C4-2B (cell line): ENCODE measurements around the gene CCDC175.

Source experiments
- H3K27ac ChIP-seq: fragments of 450-650 bp; 2 replicates; pipeline ENCODE4 v1.5.1; 2017
- ZFX ChIP-seq: fragments of 450-650 bp; IDR thresholded peaks from 2 replicates; pipeline ENCODE4 v1.6.1; 2017
- TF ChIP-seq, protein P1 (sequence below): fragments of 450-650 bp; conservative IDR thresholded peaks from 2 replicates; pipeline ENCODE4 v1.5.1; 2017; ENCODE audit warnings: mild to moderate bottlenecking

CCDC175 gene

DNA sequence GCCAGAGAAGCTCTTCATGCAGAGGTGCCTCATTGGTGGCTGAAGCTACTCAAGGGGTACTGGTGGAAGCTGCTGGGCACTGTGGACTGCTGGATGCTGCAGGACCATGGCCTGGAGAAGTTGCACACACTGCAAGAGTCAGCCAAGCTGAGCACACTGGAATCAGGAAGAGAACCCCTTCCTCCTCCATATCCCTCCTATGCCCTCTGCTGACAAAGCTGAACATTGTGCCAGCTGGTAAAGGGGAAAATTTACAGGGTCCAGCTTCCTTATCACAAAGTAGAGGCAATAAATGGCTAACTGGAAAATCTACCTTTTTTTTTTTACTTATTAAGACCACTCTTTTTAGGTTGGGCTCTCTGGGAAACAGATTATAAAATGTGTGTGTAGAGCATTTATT, 6.5 kb downstream of the CCDC175 start:
- H3K27ac ChIP-seq: no peak overlapping the region
- no peak for TF ChIP-seq ZFX
- TF ChIP-seq, protein P1, sequence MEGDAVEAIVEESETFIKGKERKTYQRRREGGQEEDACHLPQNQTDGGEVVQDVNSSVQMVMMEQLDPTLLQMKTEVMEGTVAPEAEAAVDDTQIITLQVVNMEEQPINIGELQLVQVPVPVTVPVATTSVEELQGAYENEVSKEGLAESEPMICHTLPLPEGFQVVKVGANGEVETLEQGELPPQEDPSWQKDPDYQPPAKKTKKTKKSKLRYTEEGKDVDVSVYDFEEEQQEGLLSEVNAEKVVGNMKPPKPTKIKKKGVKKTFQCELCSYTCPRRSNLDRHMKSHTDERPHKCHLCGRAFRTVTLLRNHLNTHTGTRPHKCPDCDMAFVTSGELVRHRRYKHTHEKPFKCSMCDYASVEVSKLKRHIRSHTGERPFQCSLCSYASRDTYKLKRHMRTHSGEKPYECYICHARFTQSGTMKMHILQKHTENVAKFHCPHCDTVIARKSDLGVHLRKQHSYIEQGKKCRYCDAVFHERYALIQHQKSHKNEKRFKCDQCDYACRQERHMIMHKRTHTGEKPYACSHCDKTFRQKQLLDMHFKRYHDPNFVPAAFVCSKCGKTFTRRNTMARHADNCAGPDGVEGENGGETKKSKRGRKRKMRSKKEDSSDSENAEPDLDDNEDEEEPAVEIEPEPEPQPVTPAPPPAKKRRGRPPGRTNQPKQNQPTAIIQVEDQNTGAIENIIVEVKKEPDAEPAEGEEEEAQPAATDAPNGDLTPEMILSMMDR: peak; percentile 25

- H3K27ac ChIP-seq: no peak overlapping the region
- TF ChIP-seq, protein P1: no peak
- no peak for TF ChIP-seq ZFX
Observed at GRCh38 chr14:59566725-59567124, 9.9 kb downstream of the CCDC175 start.

- TF ChIP-seq ZFX: no peak
- TF ChIP-seq, protein P1: no peak
- H3K27ac ChIP-seq: no peak overlapping the region
Observed at GRCh38 chr14:59566296-59566695, 10.3 kb downstream of the CCDC175 start.

- TF ChIP-seq ZFX: no peak
- TF ChIP-seq, protein P1: no peak
- H3K27ac ChIP-seq: no peak overlapping the region
Observed at GRCh38 chr14:59565087-59565486, 11.5 kb downstream of the CCDC175 start.

DNA sequence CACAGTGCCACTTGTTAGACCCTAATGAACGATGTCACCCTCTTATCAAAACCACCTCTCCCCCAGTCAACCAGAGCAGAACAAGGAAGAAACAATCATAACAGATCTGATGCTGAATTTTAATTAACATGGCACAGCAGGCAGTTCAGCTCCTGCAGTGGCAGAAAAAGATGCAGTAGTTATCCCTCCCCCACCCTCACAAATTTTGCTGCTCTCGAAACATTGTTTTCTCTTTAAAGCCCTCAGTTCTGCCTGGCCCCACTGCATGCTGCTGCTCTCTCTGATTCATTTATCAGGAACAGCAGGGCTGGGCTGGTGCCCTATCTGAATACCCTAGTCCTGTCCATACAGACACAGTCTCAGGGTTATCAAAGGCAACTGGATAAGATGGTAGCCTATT, 12.2 kb downstream of the CCDC175 start:
- TF ChIP-seq, protein P1: no peak
- no peak for TF ChIP-seq ZFX
- H3K27ac ChIP-seq: no peak overlapping the region; the same call in 1 of the 2 replicates

GRCh38 chr14:59547310-59547709, 29.3 kb downstream of the CCDC175 start:
- TF ChIP-seq, protein P1: no peak

DNA sequence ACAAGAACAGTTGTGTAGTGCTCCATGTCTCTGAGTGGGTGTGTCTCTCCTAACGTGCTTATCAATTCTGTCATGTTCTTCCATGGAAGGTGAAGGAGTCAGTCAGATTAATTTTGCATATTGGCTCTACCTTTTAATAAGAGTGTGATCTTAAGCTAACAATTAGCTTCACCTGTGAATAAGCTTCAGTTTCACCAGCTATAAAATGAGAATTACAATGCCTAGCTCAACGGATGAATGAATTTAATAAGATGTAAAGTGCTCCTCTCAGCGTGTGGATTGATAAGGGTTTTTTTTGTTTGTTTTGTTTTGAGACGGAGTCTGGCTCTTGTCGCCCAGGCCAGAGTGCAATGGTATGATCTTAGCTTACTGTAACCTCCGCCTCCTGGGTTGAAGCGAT, 32.7 kb downstream of the CCDC175 start:
- no peak for TF ChIP-seq ZFX
- TF ChIP-seq, protein P1: no peak
- no peak overlapping the region for H3K27ac ChIP-seq

More at GRCh38 chr14:59547310-59547709, 29.3 kb downstream of the CCDC175 start:
- H3K27ac ChIP-seq: no peak overlapping the region
